MM.1S (cell line): ENCODE measurements around the gene GYS1.
A peak's percentile ranks its signal among the peaks of the same experiment; 100 is the strongest.

Experiments used
- DNase-seq: peaks from one replicate; pipeline ENCODE4 v3.0.0-alpha.2; 2015
- H2AFZ ChIP-seq: fragments of 300-600 bp; sonication (generic); 2 replicates; pipeline ENCODE4 v1.6.0; 2016; ENCODE audit warnings: antibody characterized with exemption, low read length
- H3F3A ChIP-seq: fragments of 300-600 bp; sonication (generic); 2 replicates; pipeline ENCODE4 v1.6.1; 2016; ENCODE audit warnings: mild to moderate bottlenecking, antibody characterized with exemption, low read length, moderate library complexity, mixed read lengths; ENCODE audit not compliant: insufficient read depth
- H3K27ac ChIP-seq: fragments of 300-600 bp; sonication (generic); 2 replicates; pipeline ENCODE4 v1.5.1; 2016; ENCODE audit warnings: mild to moderate bottlenecking, low read length
- H3K27me3 ChIP-seq: fragments of 300-600 bp; sonication (generic); replicated peaks from 2 replicates; pipeline ENCODE4 v1.6.0; 2016; ENCODE audit warnings: low read length; ENCODE audit not compliant: insufficient read depth
- H3K36me3 ChIP-seq: fragments of 300-600 bp; sonication (generic); replicated peaks from 2 replicates; pipeline ENCODE4 v1.6.1; 2016; ENCODE audit warnings: mild to moderate bottlenecking, low read length, mixed read lengths; ENCODE audit not compliant: insufficient read depth
- H3K4me1 ChIP-seq: fragments of 300-600 bp; sonication (generic); 2 replicates; pipeline ENCODE4 v1.6.1; 2016; ENCODE audit warnings: low read length, mixed read lengths
- H3K4me2 ChIP-seq: fragments of 300-600 bp; sonication (generic); 2 replicates; pipeline ENCODE4 v1.6.0; 2016; ENCODE audit warnings: low read depth, low read length
- H3K4me3 ChIP-seq: fragments of 300-600 bp; sonication (generic); 2 replicates; pipeline ENCODE4 v1.5.1; 2016; ENCODE audit warnings: low read length, mixed read lengths
- H3K79me2 ChIP-seq: fragments of 300-600 bp; sonication (generic); 2 replicates; pipeline ENCODE4 v1.6.1; 2016; ENCODE audit warnings: mixed run types, low read length, mixed read lengths
- H3K9ac ChIP-seq: fragments of 300-600 bp; sonication (generic); 2 replicates; pipeline ENCODE4 v1.6.1; 2016; ENCODE audit warnings: low read length, mixed read lengths
- H3K9me2 ChIP-seq: fragments of 300-600 bp; sonication (generic); replicated peaks from 2 replicates; pipeline ENCODE4 v1.6.1; 2016; ENCODE audit warnings: mild to moderate bottlenecking, low read length, mixed read lengths; ENCODE audit not compliant: insufficient read depth
- H3K9me3 ChIP-seq: fragments of 300-600 bp; sonication (generic); replicated peaks from 2 replicates; pipeline ENCODE4 v1.6.1; 2016; ENCODE audit warnings: mild to moderate bottlenecking, low read length, mixed read lengths; ENCODE audit not compliant: insufficient read depth
- H4K20me1 ChIP-seq: fragments of 300-600 bp; sonication (generic); 2 replicates; pipeline ENCODE4 v1.6.1; 2016; ENCODE audit warnings: mild to moderate bottlenecking, low read length, moderate library complexity, mixed read lengths; ENCODE audit not compliant: insufficient read depth
- CTCF ChIP-seq: fragments of 300-600 bp; sonication (generic); IDR thresholded peaks from 2 replicates; pipeline ENCODE4 v1.5.1; 2016; ENCODE audit warnings: antibody characterized with exemption, low read length, mixed read lengths
- EZH2 ChIP-seq: fragments of 300-600 bp; sonication (generic); optimal IDR thresholded peaks from 2 replicates; pipeline ENCODE3; 2017; ENCODE audit warnings: low read depth, mild to moderate bottlenecking, antibody characterized with exemption, low read length, mixed read lengths
- EZH2phosphoT487 ChIP-seq: fragments of 300-600 bp; sonication (generic); IDR thresholded peaks from 2 replicates; pipeline ENCODE4 v1.6.1; 2018; ENCODE audit warnings: antibody characterized with exemption, low read length

Gene GYS1

GRCh38 chr19:48958006-48958405, 35.1 kb downstream of the GYS1 start:
- Histone ChIP-seq H3K4me2 (no peak overlapping the region), H4K20me1 (no peaks in the 10 kb centered on the region), H3K9me2 (no peaks in the 10 kb centered on the region), H3F3A (peaks cover 10% of the 10 kb centered on the region; the same call in 1 of the 2 replicates), H2AFZ (no peak overlapping the region), H3K79me2 (peaks cover 17% of the 10 kb centered on the region), H3K4me1 (peaks cover 5% of the 10 kb centered on the region), H3K9ac (no peak overlapping the region), H3K27ac (no peak overlapping the region), H3K36me3 (no peaks in the 10 kb centered on the region), H3K9me3 (no peaks in the 10 kb centered on the region), H3K4me3 (no peak overlapping the region), H3K27me3 (no peaks in the 10 kb centered on the region)
- TF ChIP-seq EZH2 = no peak
- no peak for TF ChIP-seq EZH2phosphoT487
- no peak for TF ChIP-seq CTCF
- no peak for DNase-seq

- H3K9ac ChIP-seq = peak overlapping the region; percentile 86
- peaks cover 17% of the 10 kb centered on the region for H3K79me2 ChIP-seq
- H3K4me3 ChIP-seq = peak overlapping the region; percentile 88
- no peaks in the 10 kb centered on the region for H3K27me3 ChIP-seq
- H3K9me3 ChIP-seq = no peaks in the 10 kb centered on the region
- H3K4me1 ChIP-seq = no peaks in the 10 kb centered on the region
- TF ChIP-seq EZH2 = no peak
- TF ChIP-seq EZH2phosphoT487 = no peak
- no peak for TF ChIP-seq CTCF
- H2AFZ ChIP-seq = peak overlapping the region; percentile 59
- no peak for DNase-seq
- H3K4me2 ChIP-seq = peak overlapping the region; percentile 92
- no peaks in the 10 kb centered on the region for H3F3A ChIP-seq
- no peaks in the 10 kb centered on the region for H4K20me1 ChIP-seq
- no peaks in the 10 kb centered on the region for H3K36me3 ChIP-seq
- H3K9me2 ChIP-seq = no peaks in the 10 kb centered on the region
- no peak overlapping the region; the same call in 1 of the 2 replicates for H3K27ac ChIP-seq
Observed at GRCh38 chr19:48955308-48955958, 37.7 kb downstream of the GYS1 start.

GRCh38 chr19:48954595-48955307, 38.4 kb downstream of the GYS1 start, which contains the start of gene BAX:
TSS of gene BAX (plus strand) at chr19:48954875. CDS start at chr19:48954929, 54 bp downstream.
- Histone ChIP-seq H3K9me2 (no peaks in the 10 kb centered on the region), H3F3A (no peaks in the 10 kb centered on the region), H4K20me1 (no peaks in the 10 kb centered on the region), H3K4me3 (peak within 1 kb of the TSS; percentile 88), H3K36me3 (no peaks in the 10 kb centered on the region), H3K9ac (peak within 1 kb of the TSS; percentile 86), H3K79me2 (peaks cover 17% of the 10 kb centered on the region), H3K27me3 (no peaks in the 10 kb centered on the region), H3K4me1 (no peaks in the 10 kb centered on the region), H3K27ac (no peak within 1 kb of the TSS; the same call in 1 of the 2 replicates), H2AFZ (peak within 1 kb of the TSS; percentile 88), H3K4me2 (peak within 1 kb of the TSS; percentile 92), H3K9me3 (no peaks in the 10 kb centered on the region)
- DNase-seq = peak; percentile 98
- no peak for TF ChIP-seq EZH2phosphoT487
- peak; percentile 28 for TF ChIP-seq CTCF
